IMR-90 (cell line): ENCODE measurements around the gene ROBO1. TPM values are rescaled to one million over a fixed set of nuclear protein-coding genes. Genes with fewer than 3 reads are reported as not detected.

ENCODE experiments used
- ATAC-seq: fragments of 200-7000 bp; cut with Tn5 transposase; 2 replicates; pipeline ENCODE4 v1.9.1; 2020; ENCODE audit warnings: low read depth, mild to moderate bottlenecking, moderate library complexity
- BruUV-seq: library from RNA; stranded (reverse); fragments of 400-500 nt; replicated peaks from 2 replicates; lab custom pipeline; 2021; lab: Mats Ljungman, UMichigan
- CTCF ChIA-PET: fragments of 300-600 bp; formaldehyde crosslinking; extraction: SDS; loops from one replicate; lab custom pipeline; 2021; ENCODE audit warnings: antibody characterized with exemption; lab: Yijun Ruan, JAX
- POLR2A ChIA-PET: fragments of 300-600 bp; sonication (Branson Sonifier 250); formaldehyde crosslinking; loops from one replicate; lab custom pipeline; 2022; ENCODE audit warnings: antibody characterized with exemption; ENCODE audit not compliant: unreplicated experiment; lab: Charles Lee
- DNase-seq: peaks from one replicate; pipeline ENCODE4 v3.0.0; 2013
- H2AFZ ChIP-seq: replicated peaks from 2 replicates; pipeline ENCODE3; 2013; ENCODE audit warnings: low read length, mild to moderate bottlenecking; ENCODE audit not compliant: poor library complexity
- H2AK5ac ChIP-seq: 2 replicates; pipeline ENCODE4 v1.6.1; 2013; ENCODE audit warnings: low read depth, low read length, inconsistent platforms
- H2AK9ac ChIP-seq: replicated peaks from 2 replicates; pipeline ENCODE3; 2013; ENCODE audit warnings: mild to moderate bottlenecking, low read depth, low read length, moderate library complexity; ENCODE audit not compliant: poor library complexity
- H2BK120ac ChIP-seq: 2 replicates; pipeline ENCODE4 v1.6.1; 2013; ENCODE audit warnings: low read depth, low read length, inconsistent platforms
- H2BK15ac ChIP-seq: 3 replicates; pipeline ENCODE4 v1.6.1; 2013; ENCODE audit warnings: low read depth, low read length, inconsistent platforms
- H2BK20ac ChIP-seq: 2 replicates; pipeline ENCODE4 v1.6.1; 2013; ENCODE audit warnings: low read depth, mild to moderate bottlenecking, inconsistent platforms, low read length, moderate library complexity
- H2BK5ac ChIP-seq: 2 replicates; pipeline ENCODE4 v1.6.1; 2013; ENCODE audit warnings: mild to moderate bottlenecking, low read depth, low read length, inconsistent platforms; ENCODE audit not compliant: poor library complexity, severe bottlenecking
- H3K14ac ChIP-seq: replicated peaks from 2 replicates; pipeline ENCODE4 v1.6.1; 2013; ENCODE audit warnings: low read depth, low read length, inconsistent platforms
- H3K18ac ChIP-seq: 2 replicates; pipeline ENCODE4 v1.6.1; 2013; ENCODE audit warnings: low read depth, low read length, control low read depth
- H3K23ac ChIP-seq: 2 replicates; pipeline ENCODE4 v1.6.1; 2013; ENCODE audit warnings: low read depth, low read length, inconsistent platforms
- H3K27ac ChIP-seq: 2 replicates; pipeline ENCODE4 v1.5.1; 2013; ENCODE audit warnings: mild to moderate bottlenecking, control low read depth, low read length; ENCODE audit not compliant: insufficient read depth
- H3K27me3 ChIP-seq: 2 replicates; pipeline ENCODE4 v1.6.1; 2013; ENCODE audit warnings: low read length; ENCODE audit not compliant: control insufficient read depth, insufficient read depth
- H3K36me3 ChIP-seq: 2 replicates; pipeline ENCODE4 v1.6.1; 2013; ENCODE audit warnings: low read length, mixed read lengths; ENCODE audit not compliant: control insufficient read depth, insufficient read depth
- H3K4ac ChIP-seq: 2 replicates; pipeline ENCODE4 v1.6.1; 2013; ENCODE audit warnings: low read depth, low read length, inconsistent platforms
- H3K4me1 ChIP-seq: 2 replicates; pipeline ENCODE4 v1.6.1; 2013; ENCODE audit warnings: low read length, mixed read lengths; ENCODE audit not compliant: control insufficient read depth, insufficient read depth
- H3K4me2 ChIP-seq: 2 replicates; pipeline ENCODE4 v1.6.1; 2013; ENCODE audit warnings: low read depth, mild to moderate bottlenecking, control low read depth, low read length, moderate library complexity
- H3K4me3 ChIP-seq: 2 replicates; pipeline ENCODE4 v1.5.1; 2013; ENCODE audit warnings: low read depth, mild to moderate bottlenecking, control low read depth, low read length, moderate library complexity; ENCODE audit not compliant: insufficient read depth
- H3K56ac ChIP-seq: 2 replicates; pipeline ENCODE4 v1.6.1; 2013; ENCODE audit warnings: low read length, inconsistent platforms; ENCODE audit not compliant: insufficient read depth; ENCODE audit errors: extremely low read depth
- H3K79me1 ChIP-seq, 2 experiments: 2 replicates each; pipeline ENCODE4 v1.6.1; 2013; ENCODE audit warnings: low read length in 2 of 2, inconsistent platforms in 1 of 2, low read depth in 1 of 2
- H3K9ac ChIP-seq: 2 replicates; pipeline ENCODE4 v1.6.1; 2013; ENCODE audit warnings: low read depth, low read length, control low read depth
- H3K9me1 ChIP-seq: 2 replicates; pipeline ENCODE4 v1.6.1; 2013; ENCODE audit warnings: low read length, inconsistent platforms; ENCODE audit not compliant: insufficient read depth
- H3K9me3 ChIP-seq: 2 replicates; pipeline ENCODE4 v1.6.1; 2013; ENCODE audit warnings: low read length; ENCODE audit not compliant: control insufficient read depth, insufficient read depth
- H4K20me1 ChIP-seq: 2 replicates; pipeline ENCODE4 v1.6.1; 2013; ENCODE audit warnings: low read length, inconsistent platforms; ENCODE audit not compliant: insufficient read depth
- H4K5ac ChIP-seq: 2 replicates; pipeline ENCODE4 v1.6.1; 2013; ENCODE audit warnings: mild to moderate bottlenecking, low read depth, low read length, control low read depth
- H4K8ac ChIP-seq, 2 experiments: 2 replicates each; pipeline ENCODE4 v1.6.1; 2013; ENCODE audit warnings: low read depth in 2 of 2, low read length in 2 of 2, control low read depth in 1 of 2, inconsistent platforms in 1 of 2
- H4K91ac ChIP-seq: 2 replicates; pipeline ENCODE4 v1.6.1; 2013; ENCODE audit warnings: low read depth, low read length, inconsistent platforms; ENCODE audit not compliant: insufficient read depth
- MXI1 ChIP-seq: IDR thresholded peaks from 2 replicates; pipeline ENCODE4 v1.6.1; 2012; ENCODE audit warnings: low read depth, mild to moderate bottlenecking, low read length, moderate library complexity, borderline replicate concordance
- SMC3 ChIP-seq: fragments of 150-350 bp; IDR thresholded peaks from 2 replicates; pipeline ENCODE4 v1.6.1; 2016; ENCODE audit warnings: low read depth, mild to moderate bottlenecking, antibody characterized with exemption, low read length, moderate library complexity
- dilution Hi-C: fragments of 300-500 bp; cut with HindIII; formaldehyde crosslinking; loops from one replicate; pipeline ENCODE4 v1.14.3; 2018; ENCODE audit warnings: low sequenced_read_pairs; ENCODE audit not compliant: unreplicated experiment
- in situ Hi-C: fragments of 300-500 bp; cut with MboI; formaldehyde crosslinking; loops from 3 replicates; pipeline ENCODE4 v1.14.3; 2019; ENCODE audit warnings: low sequenced_read_pairs, inconsistent platforms, mixed read lengths
- intact Hi-C: fragments of 100-400 bp; cut with micrococcal nuclease; formaldehyde crosslinking; loops from 2 replicates; pipeline ENCODE4 v1.10.0; 2022
- polyA plus RNA-seq, 3 experiments: library from polyadenylated mRNA; depleted of rRNA; stranded (reverse); fragments of >200 nt; gene quantifications; 2 replicates each; pipeline ENCODE4 v1.2.3, GENCODE V29; 2012; ENCODE audit warnings: low replicate concordance in 1 of 3
- total RNA-seq: library from RNA; depleted of rRNA; stranded (reverse); fragments of >200 nt; gene quantifications from 2 replicates; pipeline ENCODE4 v1.2.3, GENCODE V29; 2012

The ROBO1 gene
- total and polyA plus RNA-seq, 2 of the 4 experiments (the other 2 are of a cell fraction), result 24.1 to 53.9 TPM

- in situ Hi-C loops, result no loop called here
- ChIA-PET CTCF (no interaction called here), POLR2A (no interaction called here)
- no peak overlapping the region for H3K4me2 ChIP-seq
- no peak overlapping the region for H3K14ac ChIP-seq
- H2AK9ac ChIP-seq, result no peak overlapping the region
- H4K8ac ChIP-seq, result no peak overlapping the region
- no peak overlapping the region for H3K4me3 ChIP-seq
- no peaks in the 10 kb centered on the region for H3K27me3 ChIP-seq
- BruUV-seq, result no TSS peak
- H4K5ac ChIP-seq, result no peak overlapping the region
- H3K9me1 ChIP-seq, result no peaks in the 10 kb centered on the region
- intact Hi-C loops, result no loop called here
- TF ChIP-seq SMC3 (no peak), MXI1 (no peak)
- no peaks in the 10 kb centered on the region for H3K4me1 ChIP-seq
- no peak overlapping the region for H2BK15ac ChIP-seq
- no peak overlapping the region for H3K23ac ChIP-seq
- H2AFZ ChIP-seq, result no peak overlapping the region
- no peaks in the 10 kb centered on the region for H3K79me1 ChIP-seq
- DNase-seq (no peak), ATAC-seq (no peak)
- H3K27ac ChIP-seq, result no peak overlapping the region
- H2BK120ac ChIP-seq, result no peak overlapping the region
- no peak overlapping the region for H4K91ac ChIP-seq
- no peak overlapping the region for H2AK5ac ChIP-seq
- no peak overlapping the region for H3K9ac ChIP-seq
- no peaks in the 10 kb centered on the region for H4K20me1 ChIP-seq
- no peaks in the 10 kb centered on the region for H3K36me3 ChIP-seq
- no peak overlapping the region for H2BK5ac ChIP-seq
- H3K9me3 ChIP-seq, result no peaks in the 10 kb centered on the region
- no peak overlapping the region for H3K4ac ChIP-seq
- H3K56ac ChIP-seq, result no peak overlapping the region
- dilution Hi-C loops, result no loop called here
- H2BK20ac ChIP-seq, result no peak overlapping the region
- H3K18ac ChIP-seq, result no peak overlapping the region
Measured at GRCh38 chr3:79685108-79685507, 82.7 kb downstream of the ROBO1 start.
